Tibial artery (tissue), 4 donors: ENCODE measurements around the gene FURIN.
"Not testable (repeated sequence)": the region's sequence is repeated elsewhere in the genome, so short reads cannot be mapped to it uniquely, and the experiment has no call there.

Experiments
- DNase-seq, 2 donors: peaks; one replicate each; pipeline ENCODE4 v3.0.0-alpha.2; 2019
- H3K27ac ChIP-seq, 2 donors: fragments of 200-600 bp; sonication (generic) in 1 of 2; 1 replicate in 1 of 2; 2 replicates in 1 of 2; pipeline ENCODE4 v1.5.1; 2018 to 2019; ENCODE audit warnings: mild to moderate bottlenecking in 1 of 2
- H3K27me3 ChIP-seq, 2 donors: fragments of 200-600 bp; sonication (generic) in 1 of 2; one replicate each; pipeline versions ENCODE4 v1.5.1 to v1.6.0; 2016 to 2019
- H3K36me3 ChIP-seq, 3 donors: fragments of 200-600 bp; sonication (generic) in 2 of 3; one replicate each; pipeline ENCODE4 v1.5.1; 2016 to 2019; ENCODE audit warnings: mild to moderate bottlenecking in 2 of 3
- H3K4me1 ChIP-seq, 4 donors: fragments of 200-600 bp; sonication (generic) in 2 of 4; 1 replicate in 3 of 4; 2 replicates in 1 of 4; pipeline ENCODE4 v1.5.1; 2016 to 2019
- H3K4me3 ChIP-seq, 2 donors: fragments of 200-600 bp; sonication (generic) in 1 of 2; 1 replicate in 1 of 2; 2 replicates in 1 of 2; pipeline ENCODE4 v1.5.1; 2018 to 2019; ENCODE audit warnings: mild to moderate bottlenecking in 2 of 2
- H3K9me3 ChIP-seq, 3 donors: fragments of 200-600 bp; sonication (generic) in 1 of 3; one replicate each; pipeline ENCODE4 v1.5.1; 2016 to 2019
- CTCF ChIP-seq, 2 experiments: fragments of 200-600 bp in 1 of 2; fragments of 450-650 bp in 1 of 2; IDR thresholded peaks; one replicate each; pipeline ENCODE4 v1.5.1; 2017 to 2019; ENCODE audit warnings: antibody characterized with exemption in 2 of 2, mild to moderate bottlenecking in 1 of 2, moderate library complexity in 1 of 2
- intact Hi-C: fragments of 100-400 bp; cut with DNase I; formaldehyde crosslinking; loops from one replicate; pipeline ENCODE4 v1.15.0; 2023; ENCODE audit warnings: low total_unique reads

Gene FURIN

GRCh38 chr15:90895571-90896117, 27.3 kb downstream of the FURIN start:
- Histone ChIP-seq H3K4me3 (no peak overlapping the region), H3K4me1 (no peaks in the 10 kb centered on the region), H3K36me3 (peaks cover 42 to 54% (median 48%) of the 10 kb centered on the region in 3 donors), H3K27ac (no peak overlapping the region), H3K9me3 (no peaks in the 10 kb centered on the region), H3K27me3 (no peaks in the 10 kb centered on the region)
- no peak for TF ChIP-seq CTCF (IDR thresholded peaks at IDR 0.05)
- DNase-seq = no peak
- intact Hi-C loops = no loop called here

GRCh38 chr15:90897131-90897655, 28.8 kb downstream of the FURIN start:
- H3K9me3 ChIP-seq, intact Hi-C loops, H3K4me1 ChIP-seq, H3K27me3 ChIP-seq, H3K27ac ChIP-seq, H3K4me3 ChIP-seq, DNase-seq: not testable (repeated sequence)
- peaks cover 27 to 39% (median 33%) of the 10 kb centered on the region in 3 donors for H3K36me3 ChIP-seq

GRCh38 chr15:90901175-90902039, 33.0 kb downstream of the FURIN start:
- H3K9me3 ChIP-seq = no peaks in the 10 kb centered on the region
- H3K4me3 ChIP-seq = peak overlapping the region in 1 of 2 donors; percentile 90
- peaks cover 0 to 19% (median 12%) of the 10 kb centered on the region in 4 donors for H3K4me1 ChIP-seq
- intact Hi-C loops = loop anchor here (2.0 kb wide), 1 partner anchor 29 kb away; no protein-coding TSS in a partner anchor
- peaks cover 15 to 19% (median 15%) of the 10 kb centered on the region in 3 donors for H3K36me3 ChIP-seq
- no peaks in the 10 kb centered on the region for H3K27me3 ChIP-seq
- DNase-seq = no peak
- H3K27ac ChIP-seq = peak overlapping the region; percentile 80 to 94
- TF ChIP-seq CTCF (IDR thresholded peaks at IDR 0.05) = no peak

- intact Hi-C loops = loop anchor here (2.0 kb wide), 1 partner anchor 29 kb away; no protein-coding TSS in a partner anchor
Observed at GRCh38 chr15:90902040-90902839, 33.9 kb downstream of the FURIN start.

More at GRCh38 chr15:90902040-90902839, 33.9 kb downstream of the FURIN start:
- no peaks in the 10 kb centered on the region for H3K9me3 ChIP-seq
- DNase-seq = peak; percentile 63 to 87
- H3K27me3 ChIP-seq = no peaks in the 10 kb centered on the region
- peaks cover 0 to 22% (median 12%) of the 10 kb centered on the region in 4 donors for H3K4me1 ChIP-seq
- H3K4me3 ChIP-seq = peak overlapping the region; percentile 65 to 90
- H3K36me3 ChIP-seq = peaks cover 23 to 28% (median 23%) of the 10 kb centered on the region in 3 donors
- H3K27ac ChIP-seq = peak overlapping the region; percentile 91 to 94
- peak; percentile 64 to 79 for TF ChIP-seq CTCF (IDR thresholded peaks at IDR 0.05)
